Endothelial cell of umbilical vein (primary cell): ENCODE measurements around the gene CTSZ.

Experiments
- CTCF ChIP-seq, 2 donors: IDR thresholded peaks; 1 replicate in 1 of 2; 2 replicates in 1 of 2; pipeline ENCODE4 v1.5.1; 2011; ENCODE audit warnings: low read length in 2 of 2, mild to moderate bottlenecking in 2 of 2, moderate library complexity in 2 of 2, control low read depth in 1 of 2, inconsistent platforms in 1 of 2, low read depth in 1 of 2; ENCODE audit not compliant: insufficient read depth in 1 of 2; ENCODE audit errors: extremely low read depth in 1 of 2
- FOS ChIP-seq: IDR thresholded peaks from 2 replicates; pipeline ENCODE4 v1.6.1; 2011; ENCODE audit warnings: mild to moderate bottlenecking, low read length, moderate library complexity, borderline replicate concordance; ENCODE audit not compliant: insufficient read depth
- MAX ChIP-seq: IDR thresholded peaks from 2 replicates; pipeline ENCODE4 v1.6.1; 2011; ENCODE audit not compliant: insufficient read depth, insufficient read length
- MYC ChIP-seq: IDR thresholded peaks from one replicate; pipeline ENCODE4 v1.6.1; 2011; ENCODE audit warnings: mild to moderate bottlenecking, low read depth, low read length
- POLR2A ChIP-seq: IDR thresholded peaks from 2 replicates; pipeline ENCODE4 v1.6.1; 2012; ENCODE audit warnings: low read depth, mild to moderate bottlenecking, control low read depth, low read length
- POLR2AphosphoS5 ChIP-seq: IDR thresholded peaks from 2 replicates; pipeline ENCODE4 v1.6.1; 2012; ENCODE audit warnings: low read depth, mild to moderate bottlenecking, control low read depth, low read length, moderate library complexity; ENCODE audit not compliant: insufficient read depth

GRCh38 chr20:59015812-59016711 is 9.0 kb upstream of the CTSZ start:
- TF ChIP-seq CTCF (IDR thresholded peaks at IDR 0.05; ENCODE audit: extremely low read depth in 1 of 2, insufficient read depth in 1 of 2, low read depth in 1 of 2, low read length in 2 of 2) (no peak), MAX (no peak), FOS (no peak), MYC (no peak), POLR2AphosphoS5 (no peak), POLR2A (no peak)
